ENCODE results near the gene CNTNAP2.

CNTNAP2 gene

DNA sequence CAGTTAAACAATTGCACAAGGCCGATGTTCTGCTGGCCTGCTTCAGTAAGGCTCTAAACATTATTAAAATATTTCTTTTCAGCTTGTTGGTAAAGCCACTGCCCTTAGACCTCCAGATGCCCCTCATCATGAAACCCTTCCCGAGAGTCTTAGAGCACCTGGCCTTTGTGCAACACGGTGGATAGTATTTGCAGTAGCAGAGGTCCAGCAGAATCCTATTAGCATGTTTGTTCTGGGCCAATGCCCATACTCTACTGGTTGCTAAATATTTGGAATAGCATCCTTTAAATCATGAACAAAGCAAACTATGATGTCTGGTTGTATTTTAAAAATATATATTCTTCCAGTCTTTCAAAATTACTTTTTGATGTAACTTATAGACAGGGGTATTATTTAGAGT lies 584.6 kb downstream of the CNTNAP2 start:
- DNase-seq, result no peak

DNA sequence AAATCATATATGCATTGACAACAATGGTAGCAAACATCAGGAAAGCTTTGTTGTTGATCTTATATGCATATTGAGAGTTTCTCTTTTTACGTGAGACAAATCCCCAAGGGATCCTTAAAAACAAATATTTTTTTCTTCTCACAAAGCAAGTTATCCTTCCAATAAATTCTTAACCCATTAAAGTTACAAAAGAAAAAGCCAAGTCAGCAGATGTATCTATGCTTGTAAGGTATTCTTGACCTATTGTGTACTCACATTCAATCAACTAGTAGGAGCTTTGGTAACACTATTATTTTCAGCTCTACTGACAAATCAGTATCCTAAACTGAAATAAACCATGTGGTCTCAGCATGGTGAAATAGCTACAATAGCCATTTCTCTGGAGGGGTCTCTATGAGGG lies 586.3 kb downstream of the CNTNAP2 start:
- DNase-seq, result no peak

DNA sequence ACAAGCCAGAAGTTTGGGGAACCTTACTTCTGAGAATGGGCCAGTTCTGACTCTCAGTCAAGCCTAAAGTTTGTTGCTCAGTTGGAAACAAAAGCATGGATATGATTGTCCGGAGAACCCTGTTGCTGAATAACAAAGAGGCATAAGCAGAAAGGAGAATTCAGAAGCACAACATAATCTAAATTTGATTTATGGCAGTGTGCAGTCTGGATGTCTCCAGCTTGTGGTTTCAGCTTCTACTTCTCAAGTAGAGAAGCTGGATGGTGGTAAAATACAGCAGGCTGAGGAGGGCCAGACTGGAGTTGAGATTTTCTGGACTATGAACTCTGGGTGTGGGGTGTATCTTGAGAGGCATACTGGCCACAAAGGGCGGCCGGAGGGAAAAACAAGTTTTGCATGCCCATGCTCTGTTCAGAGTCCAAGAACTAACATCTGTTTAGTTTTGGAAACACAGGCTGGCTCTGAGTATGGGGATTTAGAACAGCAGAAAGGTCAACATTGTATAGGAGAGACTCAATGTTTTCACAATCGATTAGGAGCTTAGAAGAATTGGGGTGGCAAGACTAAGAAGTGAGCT lies 592.9 kb downstream of the CNTNAP2 start:
- no peak for DNase-seq

DNA sequence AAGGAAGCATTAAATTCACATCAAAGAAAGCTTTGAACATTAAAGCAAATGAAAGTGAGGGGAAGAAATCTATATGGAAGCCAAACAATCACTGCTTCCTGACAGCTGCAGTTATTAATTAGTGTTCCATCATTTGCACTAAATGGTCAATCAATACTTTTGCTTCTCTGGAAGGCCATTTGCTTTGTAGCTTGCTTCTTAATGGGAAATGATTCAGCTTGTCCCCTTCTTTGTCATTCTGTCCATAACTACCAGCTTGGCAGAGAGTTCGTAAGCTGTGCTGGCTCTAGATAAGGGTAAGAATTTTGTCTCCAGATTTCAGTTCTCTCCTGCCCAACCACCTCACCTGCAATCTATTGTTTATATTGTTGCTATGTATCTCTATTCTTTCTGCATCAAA lies 596.6 kb downstream of the CNTNAP2 start:
- DNase-seq, result no peak

DNA sequence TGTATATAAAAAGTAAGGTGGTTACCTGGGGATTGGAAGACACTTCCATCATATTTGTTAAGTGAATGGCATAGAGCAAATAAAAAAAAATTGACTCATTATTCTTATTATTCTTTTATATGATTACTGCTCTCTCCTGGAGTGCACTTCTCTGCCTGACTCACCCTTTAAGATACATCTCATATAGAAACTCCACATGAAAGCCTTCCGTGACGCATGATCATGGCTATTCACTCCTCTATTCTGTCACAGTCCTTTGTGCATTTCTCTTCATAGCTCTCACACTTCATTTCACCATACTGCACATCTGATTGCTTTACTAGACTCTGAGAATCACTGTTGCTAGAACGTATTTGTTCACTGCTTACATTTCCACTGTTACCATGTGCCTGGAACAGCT lies 597.3 kb downstream of the CNTNAP2 start:
- no peak for DNase-seq

DNA sequence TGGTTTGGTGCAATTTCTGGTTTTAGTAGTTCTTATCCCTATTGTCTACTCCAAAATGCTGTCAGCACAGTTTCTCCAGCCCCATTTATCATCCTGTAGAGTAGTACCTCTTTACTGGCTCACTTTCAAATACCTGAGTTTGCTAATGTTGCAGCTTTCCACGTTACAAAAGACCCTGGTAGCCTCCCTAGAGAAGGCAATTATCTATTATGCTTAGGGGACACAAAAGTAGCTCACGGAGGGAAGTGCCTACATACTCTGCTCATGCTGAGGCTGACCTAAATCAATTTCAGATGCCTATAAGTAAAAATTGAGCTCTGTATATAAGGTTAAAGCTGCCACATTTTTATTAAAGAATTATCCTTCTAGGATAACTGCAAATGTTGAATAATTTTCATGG lies 603.6 kb downstream of the CNTNAP2 start:
- no peak for DNase-seq

DNA sequence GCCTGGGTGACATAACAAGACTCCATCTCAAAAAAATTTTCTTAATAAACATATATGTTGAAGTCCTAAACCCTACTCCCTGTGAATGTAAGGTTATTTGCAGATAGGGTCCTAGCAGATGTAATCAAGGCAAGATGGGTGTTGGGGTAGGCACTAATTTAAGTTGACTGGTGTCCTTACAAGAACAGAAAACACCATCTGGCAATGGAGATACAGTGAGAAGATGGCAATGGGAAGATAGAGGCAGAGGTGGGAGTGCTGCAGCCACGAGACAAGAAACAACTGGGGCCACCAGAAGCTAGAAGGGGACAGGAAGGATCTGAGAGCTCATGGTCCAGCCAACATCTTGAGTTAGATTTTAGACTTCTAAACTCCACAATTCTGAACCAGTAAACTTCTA lies 606.4 kb downstream of the CNTNAP2 start:
- no peak for DNase-seq

DNA sequence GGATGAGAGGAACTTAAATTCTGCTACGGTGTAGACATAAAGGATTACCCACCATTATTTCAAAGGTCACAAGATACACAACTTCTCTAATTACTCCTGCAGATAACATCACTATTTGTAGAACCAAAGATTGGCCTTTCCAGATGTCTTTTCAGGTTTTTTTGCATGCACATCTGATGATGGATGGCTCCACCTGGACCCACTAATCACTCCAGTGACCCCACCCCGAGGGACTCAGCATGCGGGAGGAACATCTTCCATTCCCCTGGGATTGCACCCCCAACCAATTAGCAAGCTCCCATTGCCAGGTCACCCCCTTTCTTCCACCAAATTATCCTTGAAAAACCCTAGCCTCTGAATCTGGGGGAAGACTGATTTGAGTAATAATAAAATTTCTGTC lies 608.9 kb downstream of the CNTNAP2 start:
- peak; percentile 69 for DNase-seq

DNA sequence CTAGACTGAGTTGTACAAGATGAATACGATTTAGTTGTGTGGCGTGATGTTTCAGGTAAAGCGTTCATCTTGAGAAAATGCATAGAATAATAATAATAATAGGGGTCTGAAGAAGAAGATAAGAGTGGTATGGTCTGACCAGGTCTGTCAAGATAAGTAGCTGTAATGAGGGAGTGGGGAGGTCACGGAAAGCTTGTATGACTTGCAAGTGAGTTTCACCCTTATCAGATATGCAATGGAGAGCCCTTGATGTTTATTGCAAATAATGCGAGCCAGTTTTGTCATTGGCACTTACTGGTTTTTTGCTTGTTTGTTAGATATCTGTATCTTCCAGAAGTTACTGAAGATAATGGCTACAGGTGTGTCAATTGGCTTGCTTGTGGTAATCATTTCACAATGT lies 611.5 kb downstream of the CNTNAP2 start:
- DNase-seq, result no peak

DNA sequence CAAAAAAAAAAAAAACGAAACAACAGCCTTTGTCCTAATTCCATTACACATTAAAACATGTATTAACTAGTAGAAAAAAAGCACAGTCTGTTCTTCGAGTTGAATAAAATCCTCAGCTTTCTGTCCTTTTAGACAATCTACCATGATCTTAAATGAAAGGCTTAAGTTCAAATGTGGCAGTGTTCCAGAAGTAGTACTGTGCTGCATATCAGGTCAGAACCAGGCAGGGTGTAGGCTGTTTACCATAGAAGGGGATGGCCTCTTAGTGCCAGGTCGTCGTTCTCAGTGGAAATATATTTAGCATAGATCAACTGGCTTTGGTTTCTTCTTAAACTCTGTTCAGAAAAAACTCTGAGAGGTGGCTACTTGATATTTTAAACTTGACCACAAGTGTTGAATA lies 612.0 kb downstream of the CNTNAP2 start:
- no peak for DNase-seq

DNA sequence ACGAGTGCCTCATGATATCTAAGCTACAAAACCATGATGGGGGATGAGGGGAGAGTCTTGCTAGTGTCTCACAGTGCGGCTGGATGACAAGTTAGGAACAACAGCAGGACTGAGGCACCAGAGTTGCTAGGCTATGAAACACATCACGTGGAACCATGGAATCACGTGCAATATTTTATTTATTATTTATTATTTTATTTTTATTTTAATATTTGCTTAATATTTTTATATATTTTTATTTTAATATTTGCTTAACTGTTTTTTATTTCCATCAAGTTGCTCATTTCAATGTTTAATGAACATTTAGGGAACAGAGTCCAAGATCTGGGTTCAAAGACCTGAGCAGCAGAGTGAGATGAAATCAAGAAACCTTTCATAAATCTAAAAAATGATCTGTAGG lies 614.6 kb downstream of the CNTNAP2 start:
- DNase-seq, result no peak

DNA sequence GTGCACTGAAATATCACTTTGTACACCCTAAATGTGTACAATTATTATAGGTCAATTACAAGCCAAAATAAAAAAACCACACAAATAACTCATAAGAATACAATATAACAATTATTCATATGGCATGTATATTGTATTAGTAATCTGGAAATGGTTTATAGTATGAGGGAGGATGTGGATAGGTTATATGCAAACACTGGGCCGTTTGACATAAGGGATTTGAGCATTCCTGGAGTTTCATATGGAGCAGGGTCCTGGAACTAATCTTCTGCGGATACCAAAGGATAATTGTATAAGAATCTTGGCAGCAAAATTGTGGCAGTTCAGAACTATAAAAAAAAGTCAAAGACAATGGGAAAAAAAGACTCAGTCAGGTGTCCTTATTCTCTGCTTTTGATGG lies 619.4 kb downstream of the CNTNAP2 start:
- DNase-seq, result no peak

DNA sequence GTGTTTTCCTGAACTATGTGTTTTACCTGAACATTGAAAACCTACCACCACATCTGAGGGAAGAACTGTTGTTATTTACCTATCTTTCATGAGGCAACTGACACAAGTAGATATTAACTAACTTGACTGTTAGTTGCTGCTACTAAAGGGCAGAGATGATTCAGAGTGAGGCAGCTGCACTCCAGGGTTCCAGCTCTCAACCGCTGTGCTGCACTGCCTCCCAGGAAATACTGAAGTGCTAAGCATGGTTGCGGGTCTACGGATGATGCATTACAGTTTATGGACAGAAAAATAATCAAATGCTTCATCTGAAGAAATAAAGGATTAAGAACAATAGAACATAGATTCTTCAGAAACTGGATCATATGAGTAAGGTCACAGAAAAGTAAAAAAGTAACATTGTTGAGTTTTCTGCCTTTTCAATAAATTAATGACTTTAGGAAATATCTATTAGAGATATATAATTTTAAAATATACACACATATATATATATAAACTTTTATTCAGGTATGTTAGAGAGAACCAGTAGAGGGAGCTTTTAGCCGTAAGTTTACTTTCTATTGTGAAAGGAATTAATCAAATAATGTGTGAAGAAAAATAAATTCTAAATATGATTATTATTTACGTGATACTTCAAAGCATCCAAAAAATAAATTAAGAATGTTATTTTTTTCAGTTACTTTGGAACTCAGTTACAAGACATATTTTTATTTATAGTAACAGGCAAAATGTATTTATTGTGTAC lies 620.0 kb downstream of the CNTNAP2 start:
- no peak for DNase-seq

DNA sequence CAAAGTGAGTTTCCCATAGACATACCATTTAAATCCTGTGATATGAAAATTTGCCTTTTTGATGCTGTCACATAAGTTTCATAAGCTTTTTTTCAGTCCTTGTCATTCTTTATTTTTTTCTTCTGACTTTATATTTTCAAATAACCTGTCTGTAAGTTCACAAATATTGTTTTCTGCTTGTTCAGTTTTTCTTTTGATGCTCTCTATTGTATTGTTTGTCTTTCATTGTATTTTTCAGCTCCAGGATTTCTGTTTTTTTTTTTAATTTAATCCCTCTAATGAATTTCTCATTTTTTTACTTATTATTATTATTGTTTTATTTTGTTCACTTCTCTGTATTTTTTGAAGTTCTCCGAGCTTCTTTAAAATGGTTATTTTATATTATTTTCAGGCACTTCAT lies 623.4 kb downstream of the CNTNAP2 start:
- no peak for DNase-seq

DNA sequence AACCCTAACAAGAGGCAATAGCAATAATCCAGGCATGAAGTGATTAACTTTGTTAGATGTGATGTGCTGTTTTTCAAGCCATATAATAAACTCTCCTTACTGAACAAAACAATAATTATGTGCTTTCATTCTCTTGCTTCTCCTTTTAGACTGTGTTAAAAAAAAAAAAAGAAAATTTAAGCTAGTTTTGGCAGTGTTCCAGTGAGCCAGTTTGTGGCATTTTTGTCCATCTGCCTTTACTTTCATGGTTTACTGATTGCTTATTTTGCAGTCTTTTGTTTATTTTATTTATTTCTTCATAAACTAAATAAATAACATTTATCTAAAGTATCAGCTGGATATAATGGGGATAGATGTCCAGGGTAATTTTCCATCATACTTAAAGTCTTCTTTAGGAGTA lies 625.3 kb downstream of the CNTNAP2 start:
- DNase-seq, result peak; percentile 88

DNA sequence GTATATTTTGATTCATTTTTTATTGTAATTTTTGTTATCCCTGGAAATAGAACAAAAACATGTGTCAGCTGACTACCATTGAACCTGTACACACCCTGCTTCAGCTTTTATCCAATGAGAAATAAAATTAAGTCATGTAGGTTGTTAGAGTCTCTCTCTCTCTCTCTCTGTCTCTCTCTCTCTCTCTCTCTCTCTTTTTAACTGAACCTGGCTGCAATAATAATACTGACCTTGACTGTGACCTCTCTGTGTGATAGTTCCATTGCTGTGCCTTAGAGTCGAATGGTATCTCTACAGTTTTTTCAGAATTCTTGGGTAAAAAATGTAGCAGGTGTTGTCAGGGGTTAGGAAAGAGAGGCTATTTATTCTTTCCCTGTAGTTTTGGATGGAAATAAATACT lies 637.8 kb downstream of the CNTNAP2 start:
- DNase-seq, result no peak

DNA sequence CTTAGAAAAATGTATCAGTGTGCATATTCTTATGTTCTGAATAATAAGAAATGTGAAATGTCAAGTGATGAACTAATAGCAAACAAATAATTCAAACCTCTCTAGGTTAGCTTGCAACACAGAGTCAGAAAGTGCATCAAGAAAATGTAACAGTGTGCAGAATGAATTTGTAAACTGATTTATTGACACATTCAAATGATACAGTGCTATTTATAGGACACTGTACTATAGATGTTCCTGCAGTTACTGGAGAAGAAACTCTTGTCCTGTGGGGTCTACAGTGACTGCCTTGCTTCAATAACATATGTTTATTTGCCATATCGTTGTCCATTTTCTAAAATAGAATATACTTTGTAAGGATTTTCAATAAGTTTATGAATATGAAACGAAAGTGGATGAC lies 639.0 kb downstream of the CNTNAP2 start:
- DNase-seq, result no peak

DNA sequence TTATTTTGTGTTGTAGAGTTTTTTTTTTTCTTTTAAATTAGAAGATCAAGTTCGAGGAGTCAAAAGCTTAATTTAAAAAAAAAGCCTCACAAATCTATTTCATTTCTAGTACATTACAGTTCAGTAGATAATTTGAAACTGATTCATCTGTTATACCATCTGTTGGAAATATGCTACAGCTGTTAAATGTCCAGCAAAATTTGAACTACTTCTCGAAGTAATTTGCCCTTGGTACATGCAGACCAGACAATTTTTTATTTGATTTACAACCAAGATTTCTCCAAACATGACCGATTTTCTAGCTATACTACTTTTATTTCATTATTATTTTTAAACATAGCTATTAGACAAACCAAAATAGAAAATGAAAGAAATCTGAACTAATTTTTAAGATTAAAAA lies 647.9 kb downstream of the CNTNAP2 start:
- DNase-seq, result peak; percentile 90

DNA sequence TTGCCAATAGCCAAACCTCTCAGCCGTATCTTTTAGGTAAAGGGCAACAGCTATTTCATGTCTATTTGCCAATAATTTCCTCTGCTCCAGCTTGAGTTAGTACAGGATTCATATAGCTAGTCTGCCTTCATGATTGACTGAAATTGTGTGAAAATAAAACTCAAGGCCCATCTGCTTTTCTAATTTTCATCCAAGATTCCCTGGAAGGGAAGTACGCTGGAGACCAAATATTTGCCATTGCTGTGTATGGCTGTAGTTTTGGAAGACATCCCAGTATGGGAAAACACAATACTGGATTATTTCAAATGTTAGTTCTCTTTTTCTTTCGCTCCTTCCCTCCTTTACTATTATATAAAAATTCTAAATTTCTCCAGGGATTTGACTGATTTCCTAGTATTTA lies 652.4 kb downstream of the CNTNAP2 start:
- DNase-seq, result peak; percentile 24

DNA sequence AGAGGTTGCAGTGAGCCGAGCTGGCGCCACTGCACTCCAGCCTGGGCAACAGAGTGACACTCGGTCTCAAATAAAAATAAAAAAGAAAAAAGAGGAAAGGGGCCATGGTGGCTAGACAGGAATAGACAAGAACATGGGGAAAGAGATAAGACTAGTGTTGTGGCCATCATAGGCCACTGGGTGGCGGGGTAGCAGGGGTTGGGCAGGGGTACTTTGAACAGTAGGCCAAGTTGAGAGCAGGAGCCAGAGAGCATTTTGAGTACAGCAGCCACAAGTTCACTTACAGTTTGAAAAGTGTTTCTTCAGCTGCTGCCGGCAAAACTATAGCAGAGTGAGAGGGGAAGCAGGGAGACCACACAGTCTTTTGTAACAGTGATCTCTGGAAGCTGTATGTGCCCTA lies 656.0 kb downstream of the CNTNAP2 start:
- no peak for DNase-seq

DNA sequence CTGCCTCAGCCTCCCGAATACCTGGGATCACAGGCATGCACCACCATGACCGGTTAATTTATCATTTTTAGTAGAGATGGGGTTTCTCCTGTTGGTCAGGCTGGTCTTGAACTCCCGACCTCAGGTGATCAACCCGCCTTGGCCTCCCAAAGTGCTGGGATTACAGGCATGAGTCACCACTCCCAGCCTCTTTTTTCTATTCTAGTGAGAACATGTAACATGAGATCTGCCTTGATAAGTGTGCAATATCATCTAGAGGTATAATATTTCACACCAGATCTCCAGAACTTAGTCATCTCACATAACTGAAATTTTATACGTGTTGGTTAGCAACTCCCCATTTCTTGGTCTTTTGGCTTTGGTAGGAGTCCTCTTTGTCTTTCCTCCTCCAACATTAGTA lies 656.9 kb downstream of the CNTNAP2 start:
- peak; percentile 94 for DNase-seq

DNA sequence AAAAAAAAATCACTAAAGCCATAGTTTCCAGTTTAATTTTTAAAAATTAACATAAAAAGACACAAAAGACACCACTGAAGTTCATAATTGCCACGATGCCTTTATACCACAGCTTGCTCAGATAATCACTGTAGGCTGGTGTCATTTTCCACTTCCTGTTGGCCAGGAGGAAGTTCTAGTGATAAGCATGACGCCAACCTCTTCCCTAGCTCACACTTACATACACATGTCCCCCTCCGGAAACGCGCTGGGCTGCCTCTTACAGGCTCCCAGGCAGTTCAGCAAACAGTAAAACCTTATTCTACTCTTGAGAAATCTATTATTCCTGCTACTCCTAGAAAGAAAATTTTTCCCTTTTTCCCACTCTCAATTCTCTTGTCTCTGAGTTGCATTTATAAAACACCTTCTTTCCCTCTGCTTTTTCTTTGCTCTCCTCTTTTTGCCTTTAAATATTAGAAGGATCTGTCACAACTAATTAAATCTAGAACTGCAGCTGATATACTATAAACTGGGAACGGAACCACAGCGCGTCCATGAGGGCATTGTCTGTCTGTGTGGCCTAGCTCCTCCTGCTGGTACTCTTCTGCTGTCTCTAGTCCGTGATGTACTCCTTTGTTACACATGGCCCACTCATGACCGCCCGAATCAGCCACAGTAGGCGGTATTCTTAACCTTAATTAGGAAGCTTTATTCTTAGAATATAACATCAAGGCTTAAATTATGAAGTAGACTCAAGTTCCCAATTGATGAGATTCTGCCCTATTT lies 664.9 kb downstream of the CNTNAP2 start:
- DNase-seq, result no peak

DNA sequence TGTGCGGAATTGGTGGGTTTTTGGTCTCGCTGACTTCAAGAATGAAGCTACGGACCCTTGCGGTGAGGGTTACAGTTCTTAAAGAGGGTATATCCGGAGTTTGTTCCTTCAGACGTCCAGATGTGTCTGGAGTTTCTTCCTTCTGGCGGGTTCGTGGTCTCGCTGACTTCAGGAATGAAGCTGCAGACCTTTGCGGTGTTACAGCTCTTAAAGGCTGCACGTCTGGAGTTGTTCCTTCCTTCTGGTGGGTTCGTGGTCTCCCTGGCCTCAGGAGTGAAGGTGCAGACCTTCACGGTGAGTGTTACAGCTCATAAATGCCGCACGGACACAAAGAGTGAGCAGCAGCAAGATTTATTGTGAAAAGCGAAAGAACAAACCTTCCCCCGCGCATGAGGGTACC lies 670.7 kb downstream of the CNTNAP2 start:
- no peak for DNase-seq

DNA sequence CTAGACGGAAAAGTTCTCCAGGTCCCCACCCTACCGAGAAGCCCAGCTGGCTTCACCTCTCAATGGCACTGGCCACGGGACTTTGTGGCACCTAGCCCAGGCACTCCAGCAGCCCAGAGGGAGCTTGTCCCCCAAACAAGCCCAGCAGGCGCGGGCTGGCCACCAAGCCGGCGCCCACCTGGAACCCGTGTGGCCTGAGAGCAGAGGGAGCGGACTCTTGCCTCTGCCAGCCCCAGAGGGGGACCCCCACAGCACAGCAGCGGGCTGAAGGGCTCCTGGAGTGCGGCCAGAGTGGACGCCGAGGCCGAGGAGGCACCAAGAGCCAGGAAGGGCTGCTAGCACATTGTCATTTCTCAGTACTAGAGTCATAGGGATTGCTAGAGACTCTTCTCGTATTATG lies 671.4 kb downstream of the CNTNAP2 start:
- no peak for DNase-seq
